Measurements from ENCODE around the gene KCNMB3. TPM values are rescaled to one million over a fixed set of nuclear protein-coding genes. Genes with fewer than 3 reads are reported as not detected.

KCNMB3 gene
- total RNA-seq, 4 donors from 2014 or later = 0.47 to 1.7 (median 0.68) TPM

Other genes with a start within 250 kb of the KCNMB3 start
- gene ZMAT3, start 179.3 kb downstream of the KCNMB3 start, total RNA-seq = 10 to 100 TPM; 11.3 to 13.5 (median 12.0) TPM
- gene PIK3CA, start 102.8 kb downstream of the KCNMB3 start, total RNA-seq = 10 to 100 TPM; 14.8 to 26.6 (median 18.6) TPM
- 10 to 100 TPM; 14.7 to 39.6 (median 32.2) TPM for gene ZNF639, start 71.9 kb upstream of the KCNMB3 start, total RNA-seq
- 10 to 100 TPM; 32.7 to 97.0 (median 39.5) TPM for gene MFN1, start 96.6 kb upstream of the KCNMB3 start, total RNA-seq
- gene GNB4, start 200.4 kb upstream of the KCNMB3 start, total RNA-seq = 10 to 100 TPM; 70.5 to 91.1 (median 83.4) TPM